H9 (cell line): ENCODE results near the gene ARID4A. TPM values are rescaled to one million over a fixed set of nuclear protein-coding genes. Genes with fewer than 3 reads are reported as not detected.

Experiments used
- DNase-seq: peaks from one replicate; pipeline ENCODE4 v3.0.0-alpha.2; 2017
- H2AFZ ChIP-seq: one replicate; pipeline ENCODE4 v1.6.1; 2013; ENCODE audit warnings: mild to moderate bottlenecking, low read length, control low read depth, moderate library complexity
- H2AK5ac ChIP-seq: 2 replicates; pipeline ENCODE4 v1.6.1; 2013; ENCODE audit warnings: low read length, control low read depth, mixed read lengths; ENCODE audit not compliant: insufficient read length
- H2BK120ac ChIP-seq: one replicate; pipeline ENCODE4 v1.6.1; 2013; ENCODE audit warnings: low read depth, mild to moderate bottlenecking, low read length, control low read depth, inconsistent platforms; ENCODE audit not compliant: poor library complexity, severe bottlenecking
- H2BK12ac ChIP-seq: 2 replicates; pipeline ENCODE4 v1.6.1; 2013; ENCODE audit warnings: low read length, control low read depth, mixed read lengths, low read depth; ENCODE audit not compliant: insufficient read length
- H2BK15ac ChIP-seq: 2 replicates; pipeline ENCODE4 v1.6.1; 2013; ENCODE audit warnings: low read depth, low read length, control low read depth
- H2BK20ac ChIP-seq: one replicate; pipeline ENCODE4 v1.6.1; 2013; ENCODE audit warnings: low read depth, mild to moderate bottlenecking, low read length, control low read depth, inconsistent platforms; ENCODE audit not compliant: poor library complexity, severe bottlenecking
- H2BK5ac ChIP-seq: 2 replicates; pipeline ENCODE4 v1.6.1; 2013; ENCODE audit warnings: low read length, control low read depth, mixed read lengths; ENCODE audit not compliant: insufficient read length
- H3K14ac ChIP-seq: 2 replicates; pipeline ENCODE4 v1.6.1; 2013; ENCODE audit warnings: low read length, control low read depth; ENCODE audit not compliant: insufficient read depth
- H3K18ac ChIP-seq: 2 replicates; pipeline ENCODE4 v1.6.1; 2013; ENCODE audit warnings: low read depth, mild to moderate bottlenecking, mixed read lengths, low read length, control low read depth; ENCODE audit not compliant: insufficient read length
- H3K23ac ChIP-seq: 2 replicates; pipeline ENCODE4 v1.6.1; 2013; ENCODE audit warnings: low read length, control low read depth, mixed read lengths, low read depth; ENCODE audit not compliant: insufficient read length
- H3K23me2 ChIP-seq: 2 replicates; pipeline ENCODE4 v1.6.1; 2013; ENCODE audit warnings: low read depth, mild to moderate bottlenecking, mixed read lengths, low read length, control low read depth; ENCODE audit not compliant: insufficient read length, poor library complexity, severe bottlenecking
- H3K27ac ChIP-seq: 2 replicates; pipeline ENCODE4 v1.5.1; 2013; ENCODE audit warnings: low read length, control low read depth, mixed read lengths, low read depth; ENCODE audit not compliant: insufficient read length
- H3K27me3 ChIP-seq: 2 replicates; pipeline ENCODE4 v1.6.1; 2013; ENCODE audit warnings: low read length, control low read depth, inconsistent platforms; ENCODE audit not compliant: insufficient read depth
- H3K4ac ChIP-seq: 2 replicates; pipeline ENCODE4 v1.6.1; 2013; ENCODE audit warnings: low read depth, mild to moderate bottlenecking, control low read depth, inconsistent platforms, low read length, moderate library complexity
- H3K4me1 ChIP-seq: 2 replicates; pipeline ENCODE4 v1.6.1; 2013; ENCODE audit warnings: low read length, control low read depth, inconsistent platforms; ENCODE audit not compliant: insufficient read depth
- H3K4me2 ChIP-seq: 2 replicates; pipeline ENCODE4 v1.6.1; 2013; ENCODE audit warnings: low read length, control low read depth, mixed read lengths; ENCODE audit not compliant: insufficient read length, insufficient read depth
- H3K56ac ChIP-seq: 2 replicates; pipeline ENCODE4 v1.6.1; 2013; ENCODE audit warnings: low read depth, mild to moderate bottlenecking, mixed read lengths, low read length, control low read depth; ENCODE audit not compliant: insufficient read length
- H3K79me1 ChIP-seq: 2 replicates; pipeline ENCODE4 v1.6.1; 2013; ENCODE audit warnings: low read depth, mild to moderate bottlenecking, moderate library complexity, low read length, control low read depth, inconsistent platforms; ENCODE audit not compliant: insufficient read depth, poor library complexity, severe bottlenecking
- H3K79me2 ChIP-seq: 2 replicates; pipeline ENCODE4 v1.6.1; 2013; ENCODE audit warnings: low read length, control low read depth, inconsistent platforms; ENCODE audit not compliant: insufficient read depth
- H3K9ac ChIP-seq: 2 replicates; pipeline ENCODE4 v1.6.1; 2013; ENCODE audit warnings: low read length, control low read depth, mixed read lengths; ENCODE audit not compliant: insufficient read length; ENCODE audit errors: extremely low read depth
- H3K9me3 ChIP-seq: one replicate; pipeline ENCODE4 v1.6.1; 2013; ENCODE audit warnings: low read depth, low read length, inconsistent platforms; ENCODE audit not compliant: control insufficient read depth
- H3T11ph ChIP-seq: one replicate; pipeline ENCODE4 v1.6.1; 2013; ENCODE audit warnings: mild to moderate bottlenecking, low read length, control low read depth, inconsistent platforms
- H4K20me1 ChIP-seq: one replicate; pipeline ENCODE4 v1.6.1; 2013; ENCODE audit not compliant: control insufficient read depth, insufficient read length, insufficient read depth
- H4K5ac ChIP-seq: 2 replicates; pipeline ENCODE4 v1.6.1; 2013; ENCODE audit warnings: low read depth, mild to moderate bottlenecking, mixed read lengths, low read length, control low read depth; ENCODE audit not compliant: insufficient read length
- H4K8ac ChIP-seq: replicated peaks from 2 replicates; pipeline ENCODE4 v1.6.1; 2013; ENCODE audit warnings: low read length, control low read depth, mixed read lengths, low read depth; ENCODE audit not compliant: insufficient read length
- H4K91ac ChIP-seq: 2 replicates; pipeline ENCODE4 v1.6.1; 2013; ENCODE audit warnings: low read depth, mild to moderate bottlenecking, moderate library complexity, mixed read lengths, low read length, control low read depth; ENCODE audit not compliant: insufficient read length
- H3K27ac Mint-ChIP-seq, 3 experiments: 2 replicates in 2 of 3; 3 replicates in 1 of 3; pipeline ENCODE4 v1.8.0; 2020 to 2021; ENCODE audit warnings: mixed read lengths in 3 of 3, mild to moderate bottlenecking in 1 of 3, moderate library complexity in 1 of 3
- H3K27me3 Mint-ChIP-seq: 2 replicates; pipeline ENCODE4 v1.8.0; 2021; ENCODE audit warnings: low read depth, mild to moderate bottlenecking, moderate library complexity, mixed read lengths
- H3K36me3 Mint-ChIP-seq, 3 experiments: 2 replicates in 2 of 3; 3 replicates in 1 of 3; pipeline ENCODE4 v1.8.0; 2020 to 2021; ENCODE audit warnings: low read depth in 3 of 3, mixed read lengths in 3 of 3; ENCODE audit not compliant: insufficient read depth in 1 of 3
- H3K4me1 Mint-ChIP-seq, 2 experiments: 2 replicates each; pipeline ENCODE4 v1.8.0; 2020; ENCODE audit warnings: mixed read lengths in 2 of 2
- H3K4me3 Mint-ChIP-seq, 2 experiments: 2 replicates in 1 of 2; 3 replicates in 1 of 2; pipeline ENCODE4 v1.8.0; 2020 to 2021; ENCODE audit warnings: mild to moderate bottlenecking in 2 of 2, mixed read lengths in 2 of 2, moderate library complexity in 1 of 2
- H3K9me3 Mint-ChIP-seq, 2 experiments: 2 replicates in 1 of 2; 3 replicates in 1 of 2; pipeline ENCODE4 v1.8.0; 2020; ENCODE audit warnings: mild to moderate bottlenecking in 2 of 2, mixed read lengths in 2 of 2, moderate library complexity in 1 of 2
- CTCF ChIP-seq: fragments of 200-600 bp; sonication (generic); conservative IDR thresholded peaks from 3 replicates; pipeline ENCODE4 v1.8.0; 2021; ENCODE audit warnings: antibody characterized with exemption, mild to moderate bottlenecking
- WGBS: extraction: QIAGEN DNeasy Blood & Tissue Kit; methylation state at CpG from one replicate; pipeline ENCODE4 v1.1.7; 2013; ENCODE audit warnings: missing lambda C conversion rate, low lambda C conversion rate, mixed read lengths; ENCODE audit not compliant: insufficient read length; ENCODE audit errors: extremely low coverage; 5-methylcytosine and 5-hydroxymethylcytosine counted together
- total RNA-seq: library from RNA; stranded (reverse); gene quantifications from 2 replicates; pipeline ENCODE4 v1.2.1, GENCODE V29; 2021

The ARID4A gene
- total RNA-seq, 1 experiment from 2014 or later, result 13.2 TPM

DNA sequence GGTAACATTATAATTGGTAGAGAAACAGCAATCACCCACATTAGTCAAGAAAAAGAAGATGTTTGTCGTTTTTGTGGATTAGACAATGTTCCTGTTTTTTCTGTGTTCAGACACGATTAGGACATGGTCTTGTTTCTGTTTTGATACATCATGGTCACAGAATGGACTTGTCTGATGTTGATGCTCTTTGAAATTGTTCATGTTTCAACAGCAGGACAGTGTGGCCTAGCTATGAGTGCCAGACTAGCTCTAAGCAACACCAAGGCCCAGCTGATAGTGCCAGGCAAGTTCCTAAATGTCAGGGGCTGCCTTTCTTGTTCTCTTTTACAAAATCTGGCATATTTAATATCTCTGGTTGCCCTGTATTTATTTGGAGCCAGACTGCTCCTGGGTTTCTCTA is 56.5 kb downstream of the ARID4A start:
- H2AK5ac ChIP-seq, result no peak overlapping the region
- H3K9me3 ChIP-seq, result no peaks in the 10 kb centered on the region
- H2BK5ac ChIP-seq, result no peak overlapping the region
- H3K27ac ChIP-seq, result no peak overlapping the region
- no peak overlapping the region for H3K4ac ChIP-seq
- no peak overlapping the region for H3K18ac ChIP-seq
- no peak overlapping the region for H3K23ac ChIP-seq
- Mint-ChIP-seq H3K4me3 (no peak overlapping the region), H3K27me3 (no peaks in the 10 kb centered on the region), H3K36me3 (peaks cover 5 to 32% (median 26%) of the 10 kb centered on the region in 3 experiments; a peak in 6 of 7 replicates), H3K9me3 (no peaks in the 10 kb centered on the region), H3K4me1 (no peaks in the 10 kb centered on the region), H3K27ac (no peak overlapping the region)
- H3K27me3 ChIP-seq, result no peaks in the 10 kb centered on the region
- no peaks in the 10 kb centered on the region for H3K79me2 ChIP-seq
- no peaks in the 10 kb centered on the region for H4K20me1 ChIP-seq
- no peaks in the 10 kb centered on the region for H3K79me1 ChIP-seq
- H3K14ac ChIP-seq, result no peak overlapping the region
- H3K56ac ChIP-seq, result no peak overlapping the region
- H3K23me2 ChIP-seq, result no peaks in the 10 kb centered on the region
- DNase-seq, result no peak
- no peak overlapping the region for H2BK120ac ChIP-seq
- no peak overlapping the region for H2BK15ac ChIP-seq
- H3K4me1 ChIP-seq, result no peaks in the 10 kb centered on the region
- no peak overlapping the region for H2AFZ ChIP-seq
- H4K8ac ChIP-seq, result no peak overlapping the region
- H3K4me2 ChIP-seq, result no peak overlapping the region
- WGBS, result no CpG with 5 or more reads among the region's 2 CpGs
- TF ChIP-seq CTCF, result no peak
- H2BK20ac ChIP-seq, result no peak overlapping the region
- H4K5ac ChIP-seq, result no peak overlapping the region
- H4K91ac ChIP-seq, result no peak overlapping the region
- H2BK12ac ChIP-seq, result no peak overlapping the region
- H3T11ph ChIP-seq, result no peak overlapping the region
- H3K9ac ChIP-seq, result no peak overlapping the region
